HCT116 (cell line): ENCODE data around the gene SCAF1. TPM values are rescaled to one million over a fixed set of nuclear protein-coding genes. Genes with fewer than 3 reads are reported as not detected.

Experiments
- ATAC-seq: fragments of 200-7000 bp; cut with Tn5 transposase; 2 replicates; pipeline ENCODE4 v1.9.1; 2020; ENCODE audit warnings: mild to moderate bottlenecking, moderate library complexity
- BruUV-seq: library from RNA; stranded (reverse); fragments of 400-500 nt; replicated peaks from 2 replicates; lab custom pipeline; 2021; lab: Mats Ljungman, UMichigan
- CTCF ChIA-PET: fragments of 300-600 bp; sonication (Branson Sonifier 250); formaldehyde crosslinking; loops from one replicate; lab custom pipeline; 2021; ENCODE audit warnings: antibody characterized with exemption; lab: Charles Lee
- POLR2A ChIA-PET: fragments of 300-600, 350-600 bp; sonication (Branson Sonifier 250); formaldehyde crosslinking; loops from one replicate; lab custom pipeline; 2021; ENCODE audit warnings: antibody characterized with exemption; lab: Charles Lee
- RAD21 ChIA-PET, 2 experiments: fragments of 300-600 bp; sonication (Branson Sonifier 250); formaldehyde crosslinking; loops; one replicate each; lab custom pipeline; 2023; ENCODE audit warnings: low total read pairs in 2 of 2; ENCODE audit not compliant: uncharacterized antibody in 2 of 2, unreplicated experiment in 2 of 2, low non-redundant PET in 1 of 2; lab: Charles Lee
- DNase-seq: peaks from one replicate; pipeline ENCODE4 v3.0.0-alpha.2; 2010; ENCODE audit warnings: low read depth, low spot score
- H2AFZ ChIP-seq: fragments of 200-600 bp; shearing (Covaris generic), sonication (generic); 2 replicates; pipeline ENCODE4 v1.6.1; 2017; ENCODE audit warnings: low read depth, mixed run types, mixed read lengths, antibody characterized with exemption, low read length; ENCODE audit not compliant: poor library complexity, severe bottlenecking
- H3K27ac ChIP-seq: 2 replicates; pipeline ENCODE4 v1.5.1; 2012; ENCODE audit warnings: low read depth, low read length
- H3K27me3 ChIP-seq: fragments of 200-600 bp; sonication (generic); 2 replicates; pipeline ENCODE4 v1.6.1; 2016; ENCODE audit warnings: mixed run types, low read length, mixed read lengths; ENCODE audit not compliant: insufficient read depth
- H3K36me3 ChIP-seq, 2 experiments: fragments of 200-500 bp in 1 of 2; fragments of 200-600 bp in 1 of 2; sonication (Bioruptor generic) in 1 of 2; sonication (generic) in 1 of 2; 2 replicates each; pipeline versions ENCODE4 v1.5.1 to v1.6.1; 2014 to 2016; ENCODE audit warnings: low read length in 2 of 2, inconsistent platforms in 1 of 2, mixed read lengths in 1 of 2, mixed run types in 1 of 2; ENCODE audit not compliant: insufficient read depth in 2 of 2, control insufficient read depth in 1 of 2
- H3K4me1 ChIP-seq, 2 experiments: fragments of 200-600 bp in 1 of 2; sonication (generic) in 1 of 2; 2 replicates each; pipeline versions ENCODE4 v1.5.1 to v1.6.1; 2012 to 2017; ENCODE audit warnings: low read length in 2 of 2, inconsistent platforms in 1 of 2, mild to moderate bottlenecking in 1 of 2, mixed read lengths in 1 of 2, mixed run types in 1 of 2, moderate library complexity in 1 of 2; ENCODE audit not compliant: insufficient read depth in 2 of 2, control insufficient read depth in 1 of 2
- H3K4me2 ChIP-seq: fragments of 200-600 bp; sonication (generic); 2 replicates; pipeline ENCODE4 v1.6.1; 2017; ENCODE audit warnings: mixed run types, low read length, mixed read lengths
- H3K4me3 ChIP-seq, 2 experiments: fragments of 200-600 bp in 1 of 2; sonication (generic) in 1 of 2; replicated peaks in 1 of 2; 2 replicates each; pipeline ENCODE4 v1.5.1; 2011 to 2016; ENCODE audit warnings: low read length in 2 of 2, control low read depth in 1 of 2, low read depth in 1 of 2, mild to moderate bottlenecking in 1 of 2, mixed read lengths in 1 of 2, mixed run types in 1 of 2
- H3K79me2 ChIP-seq: fragments of 200-600 bp; sonication (generic); 2 replicates; pipeline ENCODE4 v1.6.1; 2017; ENCODE audit warnings: mild to moderate bottlenecking, mixed run types, low read length, moderate library complexity, mixed read lengths; ENCODE audit not compliant: insufficient read depth
- H3K9ac ChIP-seq: fragments of 200-600 bp; sonication (generic); 2 replicates; pipeline ENCODE4 v1.6.1; 2016; ENCODE audit warnings: low read length, mixed read lengths
- H3K9me2 ChIP-seq: fragments of 200-600 bp; sonication (generic), shearing (Covaris generic); 2 replicates; pipeline ENCODE4 v1.6.1; 2017; ENCODE audit warnings: mixed run types, mild to moderate bottlenecking, moderate library complexity; ENCODE audit not compliant: insufficient read depth
- H3K9me3 ChIP-seq, 2 experiments: fragments of 200-500 bp in 1 of 2; fragments of 200-600 bp in 1 of 2; sonication (Bioruptor generic) in 1 of 2; sonication (generic) in 1 of 2; 2 replicates each; pipeline ENCODE4 v1.6.1; 2014 to 2017; ENCODE audit warnings: low read length in 2 of 2, mixed read lengths in 2 of 2, inconsistent platforms in 1 of 2, low read depth in 1 of 2, mild to moderate bottlenecking in 1 of 2, mixed run types in 1 of 2, moderate library complexity in 1 of 2; ENCODE audit not compliant: control insufficient read depth in 1 of 2, insufficient read depth in 1 of 2
- H4K20me1 ChIP-seq: fragments of 200-600 bp; sonication (generic), shearing (Covaris generic); 2 replicates; pipeline ENCODE4 v1.6.1; 2017; ENCODE audit warnings: mixed run types, mild to moderate bottlenecking, moderate library complexity; ENCODE audit not compliant: insufficient read depth
- ATF3 ChIP-seq: IDR thresholded peaks from 2 replicates; pipeline ENCODE4 v1.6.1; 2012
- CTCF ChIP-seq, 3 experiments: fragments of 200-600 bp in 1 of 3; sonication (generic) in 1 of 3; IDR thresholded peaks in 2 of 3; conservative IDR thresholded peaks in 1 of 3; 2 replicates each; pipeline ENCODE4 v1.5.1; 2012 to 2017; ENCODE audit warnings: low read depth in 2 of 3, low read length in 2 of 3, antibody characterized with exemption in 1 of 3, borderline replicate concordance in 1 of 3, control low read depth in 1 of 3, mild to moderate bottlenecking in 1 of 3, mixed read lengths in 1 of 3, mixed run types in 1 of 3, moderate library complexity in 1 of 3; ENCODE audit not compliant: insufficient read depth in 1 of 3
- FOSL1 ChIP-seq: IDR thresholded peaks from 2 replicates; pipeline ENCODE4 v1.6.1; 2012; ENCODE audit warnings: low read depth
- MAX ChIP-seq: IDR thresholded peaks from 2 replicates; pipeline ENCODE4 v1.6.1; 2012
- SP1 ChIP-seq: IDR thresholded peaks from 2 replicates; pipeline ENCODE4 v1.6.1; 2012; ENCODE audit warnings: low read depth
- SRF ChIP-seq: IDR thresholded peaks from 2 replicates; pipeline ENCODE4 v1.6.1; 2012; ENCODE audit warnings: low read depth
- intact Hi-C: fragments of 100-400 bp; cut with micrococcal nuclease; formaldehyde crosslinking; loops from 2 replicates; pipeline ENCODE4 v1.10.0; 2022
- total RNA-seq: library from RNA; stranded (reverse); gene quantifications from one replicate; pipeline ENCODE4 v1.2.1, GENCODE V29; 2021; ENCODE audit not compliant: unreplicated experiment
- TF ChIP-seq, protein P1 (sequence below): IDR thresholded peaks from 2 replicates; pipeline ENCODE4 v1.6.1; 2011; ENCODE audit warnings: mild to moderate bottlenecking, low read length, moderate library complexity; ENCODE audit not compliant: insufficient replicate concordance; ENCODE audit errors: extremely low read depth
- TF ChIP-seq, protein P2 (sequence below): IDR thresholded peaks from 2 replicates; pipeline ENCODE4 v1.6.1; 2012; ENCODE audit warnings: low read depth

The SCAF1 gene
- total RNA-seq, 1 experiment from 2014 or later, result 96.8 TPM

DNA sequence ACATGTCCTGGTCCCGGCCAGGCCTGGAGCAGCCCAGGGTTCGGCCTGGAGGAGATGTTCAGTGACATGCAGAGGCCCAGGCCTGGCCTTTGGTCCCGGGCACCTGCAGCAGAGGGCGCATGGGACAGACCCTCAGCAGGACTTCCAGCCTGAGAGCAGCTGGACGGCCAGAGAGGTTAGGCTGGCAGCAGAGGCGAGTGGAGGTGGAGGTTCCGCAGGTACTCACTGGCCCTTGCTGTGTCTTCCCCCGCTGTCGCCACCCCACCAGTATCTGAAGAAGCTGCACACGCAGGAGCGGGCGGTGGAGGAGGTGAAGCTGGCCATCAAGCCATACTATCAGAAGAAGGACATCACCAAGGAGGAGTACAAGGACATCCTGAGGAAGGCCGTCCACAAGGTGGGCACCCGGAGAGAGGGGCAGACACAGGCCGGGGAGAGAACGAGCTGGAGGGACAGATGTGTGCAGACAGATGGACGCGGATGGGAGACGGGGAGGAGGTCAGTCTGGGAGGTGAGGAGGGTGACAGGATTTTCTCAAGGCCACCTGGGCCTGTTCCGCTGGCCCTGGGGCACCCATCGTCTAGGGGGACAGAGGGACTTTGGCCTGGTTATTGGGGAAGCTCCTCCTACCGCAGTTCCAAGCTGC lies 15.6 kb downstream of the SCAF1 start:
- H3K4me1 ChIP-seq, result no peaks in the 10 kb centered on the region
- RAD21 ChIA-PET, result no interaction called here
- no peak overlapping the region for H3K9ac ChIP-seq
- CTCF ChIA-PET, result no interaction called here
- DNase-seq (no peak), ATAC-seq (no peak)
- peaks cover 9% of the 10 kb centered on the region; the same call in 1 of the 2 replicates for H3K79me2 ChIP-seq
- no peak overlapping the region for H2AFZ ChIP-seq
- H3K36me3 ChIP-seq, result peaks cover 29 to 65% of the 10 kb centered on the region in 2 experiments; a peak in 3 of 4 replicates
- intact Hi-C loops, result no loop called here
- TF ChIP-seq ATF3 (no peak), CTCF (IDR thresholded peaks at IDR 0.05 in 2 of 3, conservative IDR thresholded peaks at IDR 0.05 in 1 of 3; ENCODE audit: borderline replicate concordance in 1 of 3, insufficient read depth in 1 of 3, low read depth in 2 of 3, low read length in 2 of 3) (no peak), FOSL1 (no peak), MAX (no peak)
- no peak overlapping the region for H3K4me3 ChIP-seq
- no TSS peak for BruUV-seq
- H4K20me1 ChIP-seq, result no peaks in the 10 kb centered on the region
- no peak overlapping the region for H3K27ac ChIP-seq
- no peaks in the 10 kb centered on the region for H3K27me3 ChIP-seq
- POLR2A ChIA-PET, result interaction anchor here (0.9 to 2.8 kb wide), 3 partner anchors 8 to 17 kb away, joined by 3 to 8 read pairs (median 4); partner anchors contain the start of genes RRAS and SCAF1
- H3K9me3 ChIP-seq, result no peaks in the 10 kb centered on the region
- no peak overlapping the region for H3K4me2 ChIP-seq
- H3K9me2 ChIP-seq, result no peaks in the 10 kb centered on the region

DNA sequence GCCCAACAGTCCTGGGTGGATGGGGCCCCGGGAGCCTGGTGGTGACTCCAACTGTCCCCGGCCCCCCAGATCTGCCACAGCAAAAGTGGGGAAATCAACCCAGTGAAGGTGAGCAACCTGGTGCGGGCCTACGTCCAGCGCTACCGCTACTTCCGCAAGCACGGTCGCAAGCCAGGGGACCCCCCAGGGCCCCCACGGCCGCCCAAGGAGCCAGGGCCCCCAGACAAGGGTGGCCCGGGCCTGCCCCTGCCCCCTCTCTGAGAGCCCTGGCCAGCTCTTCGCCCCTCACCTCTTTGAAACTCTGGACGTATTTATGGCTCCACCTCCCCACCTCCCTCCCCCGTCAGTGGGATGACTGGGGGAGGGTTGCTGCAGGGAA lies 16.1 kb downstream of the SCAF1 start:
- H3K4me2 ChIP-seq, result no peak overlapping the region
- H3K4me1 ChIP-seq, result no peaks in the 10 kb centered on the region
- no peaks in the 10 kb centered on the region for H4K20me1 ChIP-seq
- DNase-seq (no peak), ATAC-seq (no peak)
- intact Hi-C loops, result no loop called here
- no peaks in the 10 kb centered on the region for H3K9me3 ChIP-seq
- H3K27me3 ChIP-seq, result no peaks in the 10 kb centered on the region
- H3K9me2 ChIP-seq, result no peaks in the 10 kb centered on the region
- H3K79me2 ChIP-seq, result peaks cover 9% of the 10 kb centered on the region; the same call in 1 of the 2 replicates
- no peak overlapping the region for H3K4me3 ChIP-seq
- no peak overlapping the region for H2AFZ ChIP-seq
- POLR2A ChIA-PET, result interaction anchor here (0.9 to 2.8 kb wide), 2 partner anchors 9 to 18 kb away, joined by 3 to 8 read pairs; partner anchors contain the start of gene RRAS
- TSS peak; percentile 32 for BruUV-seq
- H3K36me3 ChIP-seq, result peaks cover 25 to 70% of the 10 kb centered on the region in 2 experiments; a peak in 3 of 4 replicates
- no peak overlapping the region for H3K9ac ChIP-seq
- no peak overlapping the region for H3K27ac ChIP-seq
- CTCF ChIA-PET, result no interaction called here
- RAD21 ChIA-PET, result no interaction called here
- TF ChIP-seq, protein P1, sequence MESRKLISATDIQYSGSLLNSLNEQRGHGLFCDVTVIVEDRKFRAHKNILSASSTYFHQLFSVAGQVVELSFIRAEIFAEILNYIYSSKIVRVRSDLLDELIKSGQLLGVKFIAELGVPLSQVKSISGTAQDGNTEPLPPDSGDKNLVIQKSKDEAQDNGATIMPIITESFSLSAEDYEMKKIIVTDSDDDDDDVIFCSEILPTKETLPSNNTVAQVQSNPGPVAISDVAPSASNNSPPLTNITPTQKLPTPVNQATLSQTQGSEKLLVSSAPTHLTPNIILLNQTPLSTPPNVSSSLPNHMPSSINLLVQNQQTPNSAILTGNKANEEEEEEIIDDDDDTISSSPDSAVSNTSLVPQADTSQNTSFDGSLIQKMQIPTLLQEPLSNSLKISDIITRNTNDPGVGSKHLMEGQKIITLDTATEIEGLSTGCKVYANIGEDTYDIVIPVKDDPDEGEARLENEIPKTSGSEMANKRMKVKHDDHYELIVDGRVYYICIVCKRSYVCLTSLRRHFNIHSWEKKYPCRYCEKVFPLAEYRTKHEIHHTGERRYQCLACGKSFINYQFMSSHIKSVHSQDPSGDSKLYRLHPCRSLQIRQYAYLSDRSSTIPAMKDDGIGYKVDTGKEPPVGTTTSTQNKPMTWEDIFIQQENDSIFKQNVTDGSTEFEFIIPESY, result no peak
- TF ChIP-seq, protein P2, sequence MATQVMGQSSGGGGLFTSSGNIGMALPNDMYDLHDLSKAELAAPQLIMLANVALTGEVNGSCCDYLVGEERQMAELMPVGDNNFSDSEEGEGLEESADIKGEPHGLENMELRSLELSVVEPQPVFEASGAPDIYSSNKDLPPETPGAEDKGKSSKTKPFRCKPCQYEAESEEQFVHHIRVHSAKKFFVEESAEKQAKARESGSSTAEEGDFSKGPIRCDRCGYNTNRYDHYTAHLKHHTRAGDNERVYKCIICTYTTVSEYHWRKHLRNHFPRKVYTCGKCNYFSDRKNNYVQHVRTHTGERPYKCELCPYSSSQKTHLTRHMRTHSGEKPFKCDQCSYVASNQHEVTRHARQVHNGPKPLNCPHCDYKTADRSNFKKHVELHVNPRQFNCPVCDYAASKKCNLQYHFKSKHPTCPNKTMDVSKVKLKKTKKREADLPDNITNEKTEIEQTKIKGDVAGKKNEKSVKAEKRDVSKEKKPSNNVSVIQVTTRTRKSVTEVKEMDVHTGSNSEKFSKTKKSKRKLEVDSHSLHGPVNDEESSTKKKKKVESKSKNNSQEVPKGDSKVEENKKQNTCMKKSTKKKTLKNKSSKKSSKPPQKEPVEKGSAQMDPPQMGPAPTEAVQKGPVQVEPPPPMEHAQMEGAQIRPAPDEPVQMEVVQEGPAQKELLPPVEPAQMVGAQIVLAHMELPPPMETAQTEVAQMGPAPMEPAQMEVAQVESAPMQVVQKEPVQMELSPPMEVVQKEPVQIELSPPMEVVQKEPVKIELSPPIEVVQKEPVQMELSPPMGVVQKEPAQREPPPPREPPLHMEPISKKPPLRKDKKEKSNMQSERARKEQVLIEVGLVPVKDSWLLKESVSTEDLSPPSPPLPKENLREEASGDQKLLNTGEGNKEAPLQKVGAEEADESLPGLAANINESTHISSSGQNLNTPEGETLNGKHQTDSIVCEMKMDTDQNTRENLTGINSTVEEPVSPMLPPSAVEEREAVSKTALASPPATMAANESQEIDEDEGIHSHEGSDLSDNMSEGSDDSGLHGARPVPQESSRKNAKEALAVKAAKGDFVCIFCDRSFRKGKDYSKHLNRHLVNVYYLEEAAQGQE, result no peak
- TF ChIP-seq SP1, result no peak
- TF ChIP-seq SRF, result no peak
